B cell (primary cell): ENCODE data around the gene CENPM. TPM values are rescaled to one million over a fixed set of nuclear protein-coding genes. Genes with fewer than 3 reads are reported as not detected.
A peak's percentile ranks its signal among the peaks of the same experiment; 100 is the strongest.

ENCODE experiments used
- ATAC-seq: fragments of 200-7000 bp; cut with Tn5 transposase; one replicate; pipeline ENCODE4 v1.10.0; 2021; ENCODE audit warnings: low read depth, mild to moderate bottlenecking, moderate number of reproducible peaks, moderate library complexity
- CTCF ChIA-PET: fragments of 350-600 bp; sonication (Branson Sonifier 250); formaldehyde crosslinking; loops from one replicate; lab custom pipeline; 2021; ENCODE audit warnings: antibody characterized with exemption, inconsistent platforms; lab: Charles Lee
- POLR2A ChIA-PET: fragments of 350-600 bp; sonication (Branson Sonifier 250); formaldehyde crosslinking; loops from one replicate; lab custom pipeline; 2021; ENCODE audit warnings: antibody characterized with exemption; lab: Charles Lee
- DNase-seq: peaks from one replicate; pipeline ENCODE4 v3.0.0; 2013
- H2AFZ ChIP-seq: 2 replicates; pipeline ENCODE4 v1.6.1; 2012; ENCODE audit warnings: mild to moderate bottlenecking, low read depth, low read length; ENCODE audit not compliant: insufficient read depth, poor library complexity, severe bottlenecking
- H3K27ac ChIP-seq, 2 donors: 1 replicate in 1 of 2; 2 replicates in 1 of 2; pipeline ENCODE4 v1.5.1; 2012 to 2013; ENCODE audit warnings: low read length in 2 of 2, mild to moderate bottlenecking in 2 of 2, moderate library complexity in 1 of 2
- H3K27me3 ChIP-seq, 4 experiments: fragments of 200-600 bp in 1 of 4; sonication (generic) in 1 of 4; replicated peaks in 1 of 4; 1 replicate in 2 of 4; 2 replicates in 2 of 4; pipeline versions ENCODE4 v1.6.1 to v1.7.0; 2013 to 2016; ENCODE audit warnings: low read length in 3 of 4, mild to moderate bottlenecking in 2 of 4, mixed read lengths in 1 of 4, moderate library complexity in 1 of 4; ENCODE audit not compliant: insufficient read depth in 4 of 4, control insufficient read depth in 3 of 4; ENCODE audit errors: control extremely low read depth in 1 of 4
- H3K36me3 ChIP-seq, 2 experiments: replicated peaks in 1 of 2; 1 replicate in 1 of 2; 2 replicates in 1 of 2; pipeline versions ENCODE4 v1.6.1 to v1.7.1; 2013; ENCODE audit warnings: low read length in 1 of 2; ENCODE audit not compliant: insufficient read depth in 2 of 2, control insufficient read depth in 1 of 2; ENCODE audit errors: control extremely low read depth in 1 of 2, extremely low read depth in 1 of 2
- H3K4me1 ChIP-seq, 2 donors: fragments of 200-600 bp in 1 of 2; sonication (generic) in 1 of 2; 1 replicate in 1 of 2; 2 replicates in 1 of 2; pipeline versions ENCODE4 v1.5.1 to v1.6.1; 2013 to 2017; ENCODE audit warnings: low read length in 2 of 2; ENCODE audit not compliant: control insufficient read depth in 2 of 2, insufficient read depth in 2 of 2
- H3K4me2 ChIP-seq: replicated peaks from 2 replicates; pipeline ENCODE3; 2012; ENCODE audit warnings: mild to moderate bottlenecking, low read depth, low read length; ENCODE audit not compliant: poor library complexity, severe bottlenecking
- H3K4me3 ChIP-seq, 5 experiments: fragments of 200-600 bp in 1 of 5; sonication (generic) in 1 of 5; 1 replicate in 3 of 5; 2 replicates in 2 of 5; pipeline versions ENCODE4 v1.5.1 to v1.7.0; 2011 to 2016; ENCODE audit warnings: low read length in 4 of 5, mild to moderate bottlenecking in 4 of 5, low read depth in 2 of 5, control low read depth in 1 of 5, moderate library complexity in 1 of 5; ENCODE audit not compliant: insufficient read depth in 1 of 5; ENCODE audit errors: control extremely low read depth in 1 of 5, extremely low read depth in 1 of 5
- H3K79me2 ChIP-seq: fragments of 200-600 bp; sonication (generic); one replicate; pipeline ENCODE4 v1.6.0; 2016; ENCODE audit warnings: low read length; ENCODE audit not compliant: control insufficient read depth, insufficient read depth
- H3K9ac ChIP-seq: fragments of 200-600 bp; sonication (generic); 2 replicates; pipeline ENCODE4 v1.6.1; 2017; ENCODE audit warnings: mild to moderate bottlenecking, low read length, moderate library complexity
- H3K9me3 ChIP-seq, 3 donors: one replicate each; pipeline versions ENCODE4 v1.6.1 to v1.7.1; 2013; ENCODE audit warnings: low read length in 2 of 3; ENCODE audit not compliant: control insufficient read depth in 2 of 3, insufficient read depth in 1 of 3; ENCODE audit errors: control extremely low read depth in 1 of 3
- H4K20me1 ChIP-seq: 2 replicates; pipeline ENCODE4 v1.6.0; 2012; ENCODE audit warnings: mild to moderate bottlenecking, low read length; ENCODE audit not compliant: insufficient read depth, control insufficient read depth, poor library complexity, severe bottlenecking
- H3K27ac Mint-ChIP-seq: one replicate; pipeline ENCODE4 v1.8.0; 2021; ENCODE audit warnings: mixed read lengths
- H3K27me3 Mint-ChIP-seq: one replicate; pipeline ENCODE4 v1.8.0; 2021; ENCODE audit warnings: mixed read lengths
- H3K4me1 Mint-ChIP-seq: one replicate; pipeline ENCODE4 v1.8.0; 2021; ENCODE audit warnings: mixed read lengths
- H3K4me3 Mint-ChIP-seq: one replicate; pipeline ENCODE4 v1.8.0; 2021; ENCODE audit warnings: mixed read lengths
- H3K9me3 Mint-ChIP-seq: one replicate; pipeline ENCODE4 v1.8.0; 2022; ENCODE audit warnings: mixed read lengths; ENCODE audit not compliant: insufficient read depth
- EZH2 ChIP-seq: IDR thresholded peaks from 2 replicates; pipeline ENCODE4 v1.6.1; 2012; ENCODE audit warnings: borderline replicate concordance, low read depth, mild to moderate bottlenecking, moderate library complexity, low read length; ENCODE audit not compliant: insufficient read depth, poor library complexity, severe bottlenecking
- WGBS: methylation state at CpG from one replicate; pipeline ENCODE4 v1.1.5; 2013; ENCODE audit warnings: missing lambda C conversion rate; ENCODE audit not compliant: insufficient coverage; 5-methylcytosine and 5-hydroxymethylcytosine counted together
- intact Hi-C: fragments of 100-400 bp; cut with micrococcal nuclease; formaldehyde crosslinking; loops from one replicate; pipeline ENCODE4 v1.10.0; 2022
- polyA plus RNA-seq: library from polyadenylated mRNA; depleted of rRNA; stranded (reverse); fragments of >200 nt; gene quantifications from 2 replicates; pipeline ENCODE4 v1.2.3, GENCODE V29; 2012
- total RNA-seq, 2 donors: library from RNA; stranded (reverse); fragments of 120-200 nt in 1 of 2; gene quantifications; 1 replicate in 1 of 2; 2 replicates in 1 of 2; pipeline versions ENCODE4 v1.2.3 to v1.2.4, GENCODE V29; 2013 to 2022
- TF ChIP-seq, protein P1 (sequence below): fragments of 200-600 bp; IDR thresholded peaks from one replicate; pipeline ENCODE4 v1.8.0; 2022; ENCODE audit warnings: antibody characterized with exemption, mild to moderate bottlenecking

The CENPM gene
- total and polyA plus RNA-seq, 2 donors (not counting 1 experiment from before 2014, with no cell fraction given): 30.7 to 43.8 TPM

DNA sequence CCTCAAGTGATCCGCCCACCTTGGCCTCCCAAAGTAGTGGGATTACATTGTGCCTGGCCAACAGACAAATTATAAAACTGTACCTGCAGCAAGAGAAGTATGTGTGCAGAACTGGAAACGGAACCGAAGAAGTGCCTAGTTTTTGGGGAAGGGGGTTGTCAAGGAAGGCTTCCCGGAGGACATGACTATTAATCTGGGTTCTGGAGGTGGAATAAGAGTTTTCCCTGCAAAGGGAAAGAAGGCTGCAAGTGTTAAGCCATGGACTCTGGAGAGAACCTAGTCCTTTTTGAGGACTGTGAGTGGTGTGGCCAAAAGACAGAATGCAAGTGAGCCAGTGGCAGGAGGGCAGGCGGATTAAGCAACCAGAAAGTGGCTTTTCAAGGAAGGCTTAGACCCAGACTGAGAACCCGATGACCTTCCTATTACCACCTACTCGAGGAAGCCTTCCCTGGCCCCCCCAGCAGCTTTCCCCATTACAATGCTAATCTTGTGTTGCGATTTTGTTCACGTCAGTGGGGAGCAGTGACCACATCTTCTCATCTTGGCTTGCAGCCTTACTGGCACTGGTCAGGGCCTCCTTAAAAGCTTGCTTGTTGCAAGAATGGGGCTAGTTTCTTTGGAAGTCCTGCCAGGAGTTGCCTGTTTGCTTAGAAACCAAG, 16.6 kb upstream of the CENPM start:
- intact Hi-C loops: no loop called here
- no peaks in the 10 kb centered on the region for H3K36me3 ChIP-seq
- no peaks in the 10 kb centered on the region for H3K79me2 ChIP-seq
- no peak for TF ChIP-seq EZH2
- TF ChIP-seq, protein P1, sequence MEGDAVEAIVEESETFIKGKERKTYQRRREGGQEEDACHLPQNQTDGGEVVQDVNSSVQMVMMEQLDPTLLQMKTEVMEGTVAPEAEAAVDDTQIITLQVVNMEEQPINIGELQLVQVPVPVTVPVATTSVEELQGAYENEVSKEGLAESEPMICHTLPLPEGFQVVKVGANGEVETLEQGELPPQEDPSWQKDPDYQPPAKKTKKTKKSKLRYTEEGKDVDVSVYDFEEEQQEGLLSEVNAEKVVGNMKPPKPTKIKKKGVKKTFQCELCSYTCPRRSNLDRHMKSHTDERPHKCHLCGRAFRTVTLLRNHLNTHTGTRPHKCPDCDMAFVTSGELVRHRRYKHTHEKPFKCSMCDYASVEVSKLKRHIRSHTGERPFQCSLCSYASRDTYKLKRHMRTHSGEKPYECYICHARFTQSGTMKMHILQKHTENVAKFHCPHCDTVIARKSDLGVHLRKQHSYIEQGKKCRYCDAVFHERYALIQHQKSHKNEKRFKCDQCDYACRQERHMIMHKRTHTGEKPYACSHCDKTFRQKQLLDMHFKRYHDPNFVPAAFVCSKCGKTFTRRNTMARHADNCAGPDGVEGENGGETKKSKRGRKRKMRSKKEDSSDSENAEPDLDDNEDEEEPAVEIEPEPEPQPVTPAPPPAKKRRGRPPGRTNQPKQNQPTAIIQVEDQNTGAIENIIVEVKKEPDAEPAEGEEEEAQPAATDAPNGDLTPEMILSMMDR: no peak
- H3K9me3 ChIP-seq: no peaks in the 10 kb centered on the region
- no peak overlapping the region for H3K27ac ChIP-seq
- no peak overlapping the region for H3K4me2 ChIP-seq
- no peak overlapping the region for H3K9ac ChIP-seq
- H3K27me3 Mint-ChIP-seq: no peaks in the 10 kb centered on the region
- no peak overlapping the region for H3K4me3 Mint-ChIP-seq
- H3K27me3 ChIP-seq: peaks cover 0 to under 1% (median 0%) of the 10 kb centered on the region in 4 experiments
- H3K4me3 ChIP-seq: no peak overlapping the region
- H3K4me1 ChIP-seq: peaks cover 5 to 9% of the 10 kb centered on the region in 2 donors
- H3K9me3 Mint-ChIP-seq: no peaks in the 10 kb centered on the region
- H4K20me1 ChIP-seq: no peaks in the 10 kb centered on the region
- WGBS: 89% methylated on average over 9 of the region's 9 CpGs
- ChIA-PET POLR2A (no interaction called here), CTCF (interaction anchor here (1.6 kb wide), 1 partner anchor 11 kb away, joined by 4 read pairs; no protein-coding TSS in a partner anchor)
- DNase-seq (no peak), ATAC-seq (no peak)
- H2AFZ ChIP-seq: no peak overlapping the region
- peaks cover 10% of the 10 kb centered on the region for H3K4me1 Mint-ChIP-seq
- H3K27ac Mint-ChIP-seq: no peak overlapping the region

DNA sequence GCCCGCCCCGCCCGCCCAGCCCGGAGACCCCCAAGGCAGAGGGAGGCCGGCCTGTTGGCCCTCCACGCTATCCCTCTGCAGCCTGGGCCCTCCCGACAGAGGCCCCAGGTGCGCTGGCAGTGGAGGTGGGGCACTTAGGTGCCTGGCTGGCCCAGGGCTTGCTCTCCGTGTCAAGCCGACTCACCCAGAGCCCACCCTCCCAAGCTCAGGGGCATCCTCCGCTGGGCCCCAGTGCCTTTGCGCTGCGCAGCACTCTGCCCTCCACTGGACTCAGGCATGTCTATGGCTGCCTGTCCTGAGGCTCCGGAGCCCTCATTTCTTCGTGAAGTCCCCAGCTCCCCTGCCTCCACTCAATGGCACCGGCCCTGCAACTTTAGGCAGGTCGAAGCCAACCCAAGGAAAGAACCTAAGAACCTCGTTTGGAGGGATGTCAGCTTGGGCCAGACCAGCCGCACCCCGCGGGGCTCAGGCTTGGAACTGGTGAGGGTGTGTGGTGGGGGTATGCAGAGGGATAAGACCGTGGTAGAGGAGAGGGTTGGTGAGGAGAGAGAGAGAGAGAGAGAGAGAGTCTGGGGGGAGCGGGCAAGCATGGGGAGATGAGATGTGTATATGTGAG, 11.1 kb upstream of the CENPM start:
- Histone ChIP-seq H3K27me3 (no peaks in the 10 kb centered on the region), H3K9me3 (no peaks in the 10 kb centered on the region), H2AFZ (peak overlapping the region; percentile 72), H3K4me1 (peaks cover 11 to 22% of the 10 kb centered on the region in 2 donors), H3K4me2 (peak overlapping the region; percentile 69), H4K20me1 (no peaks in the 10 kb centered on the region), H3K4me3 (peak overlapping the region in 1 of 5 experiments; percentile 19), H3K27ac (no peak overlapping the region), H3K36me3 (no peaks in the 10 kb centered on the region), H3K9ac (no peak overlapping the region), H3K79me2 (no peaks in the 10 kb centered on the region)
- POLR2A ChIA-PET: no interaction called here
- H3K27me3 Mint-ChIP-seq: no peaks in the 10 kb centered on the region
- WGBS: 46% methylated on average over 20 of the region's 23 CpGs
- intact Hi-C loops: loop anchor here (1.0 to 5.0 kb wide), 3 partner anchors 114 to 261 kb away; partner anchors contain the start of genes NAGA and PHETA2
- TF ChIP-seq, protein P1: peak; percentile 44
- TF ChIP-seq EZH2: no peak
- DNase-seq (no peak), ATAC-seq (peak; percentile 28)
- H3K9me3 Mint-ChIP-seq: no peaks in the 10 kb centered on the region
- H3K4me1 Mint-ChIP-seq: peaks cover 21% of the 10 kb centered on the region
- H3K27ac Mint-ChIP-seq: no peak overlapping the region
- H3K4me3 Mint-ChIP-seq: peak overlapping the region; percentile 26
- CTCF ChIA-PET: interaction anchor here (1.0 to 4.5 kb wide), 4 partner anchors 129 to 261 kb away, joined by 3 to 19 read pairs (median 4); no protein-coding TSS in a partner anchor
